Activated gamma-delta T cell treated with anti-CD3 and anti-CD28 coated beads, Interleukin-2, amount 50 U/mL, for 16 hours (primary cell): ENCODE results near the gene PVR.
A peak's percentile ranks its signal among the peaks of the same experiment; 100 is the strongest.
"Not testable (repeated sequence)": the region's sequence is repeated elsewhere in the genome, so short reads cannot be mapped to it uniquely, and the experiment has no call there.

Experiments used
- DNase-seq: peaks from one replicate; pipeline ENCODE4 v3.0.0-alpha.2; 2020; ENCODE audit warnings: low read depth

PVR gene

DNA sequence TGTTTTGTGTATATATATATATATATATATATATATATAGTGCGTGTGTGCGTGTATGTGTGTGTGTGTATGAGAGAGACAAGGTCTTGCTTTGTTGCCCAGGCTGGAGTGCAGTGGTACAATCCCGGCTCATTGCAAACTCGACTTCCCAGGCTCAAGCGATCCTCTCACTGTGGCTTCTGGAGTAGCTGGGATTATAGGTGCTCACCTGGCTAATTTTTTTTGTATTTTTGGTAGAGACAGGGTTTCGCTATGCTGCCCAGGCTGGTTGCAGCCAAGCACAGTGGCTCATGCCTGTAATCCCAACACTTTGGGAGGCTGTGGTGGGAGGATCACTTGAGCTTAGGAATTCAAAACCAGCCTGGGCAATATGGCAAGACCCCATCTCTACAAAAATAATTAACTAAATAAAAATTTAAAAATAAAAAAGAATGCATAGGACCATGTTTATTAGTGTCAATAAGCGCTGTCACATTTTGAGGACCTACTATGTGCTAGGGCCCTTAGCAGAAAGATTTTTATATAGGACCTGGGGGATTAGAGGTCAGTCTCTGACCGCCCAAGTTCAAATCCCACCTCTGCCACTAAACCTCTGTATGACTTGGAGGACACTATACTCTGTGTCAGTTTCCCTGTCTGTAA is 1.8 kb downstream of the PVR start:
- DNase-seq = no peak

DNA sequence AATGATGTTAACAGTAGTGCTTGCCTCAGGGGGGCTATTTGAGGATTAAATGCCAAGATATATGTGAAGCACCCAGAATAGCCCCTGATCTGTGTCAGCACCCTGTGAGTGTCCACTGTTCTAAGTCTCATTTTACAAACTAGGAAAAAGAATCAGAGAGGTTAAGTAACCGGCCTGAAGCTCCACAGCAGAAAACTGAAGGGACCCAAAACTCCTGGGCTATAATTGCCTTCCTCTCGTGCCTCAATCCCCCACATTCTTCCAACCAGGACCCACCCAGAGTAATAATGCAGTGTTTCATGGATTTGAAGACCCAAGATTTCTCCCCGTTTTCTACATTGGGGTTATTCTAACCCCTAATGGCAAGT is 2.3 kb downstream of the PVR start:
- no peak for DNase-seq

DNA sequence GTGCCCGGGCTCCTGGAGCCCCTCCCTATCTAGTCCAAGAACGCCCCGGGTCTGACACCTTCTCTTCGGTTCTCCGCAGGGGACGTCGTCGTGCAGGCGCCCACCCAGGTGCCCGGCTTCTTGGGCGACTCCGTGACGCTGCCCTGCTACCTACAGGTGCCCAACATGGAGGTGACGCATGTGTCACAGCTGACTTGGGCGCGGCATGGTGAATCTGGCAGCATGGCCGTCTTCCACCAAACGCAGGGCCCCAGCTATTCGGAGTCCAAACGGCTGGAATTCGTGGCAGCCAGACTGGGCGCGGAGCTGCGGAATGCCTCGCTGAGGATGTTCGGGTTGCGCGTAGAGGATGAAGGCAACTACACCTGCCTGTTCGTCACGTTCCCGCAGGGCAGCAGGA is 3.4 kb downstream of the PVR start:
- DNase-seq = no peak

DNA sequence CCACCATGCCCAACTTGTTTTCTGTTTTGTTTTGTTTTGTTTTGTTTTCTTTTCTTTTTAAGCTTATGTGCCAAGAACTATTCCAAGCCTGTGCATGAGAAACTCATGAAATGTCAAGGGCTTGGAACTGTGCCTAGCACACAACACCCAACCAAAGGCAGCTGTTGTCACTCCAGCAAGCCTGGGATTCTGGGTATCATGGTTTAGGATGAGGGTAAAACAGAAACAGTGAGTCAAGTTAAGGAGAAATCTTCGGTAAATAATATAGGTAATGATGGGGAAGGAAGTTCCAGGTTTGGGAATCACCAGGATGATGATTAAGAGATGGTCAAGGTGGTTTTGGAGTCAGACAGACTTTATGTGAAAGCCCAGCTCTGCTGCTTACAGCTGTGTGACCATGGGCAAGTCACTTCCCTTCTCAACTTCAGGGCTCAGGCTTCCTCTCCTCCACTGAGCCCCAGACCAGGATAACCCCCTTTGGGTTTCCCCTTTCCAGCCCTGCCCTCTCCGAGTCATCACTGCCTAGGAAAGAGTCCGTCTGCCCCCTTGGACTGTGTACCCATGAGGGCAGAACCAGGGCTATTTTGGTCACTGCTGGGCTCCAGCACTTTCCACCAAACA is 5.0 kb downstream of the PVR start:
- DNase-seq = no peak

DNA sequence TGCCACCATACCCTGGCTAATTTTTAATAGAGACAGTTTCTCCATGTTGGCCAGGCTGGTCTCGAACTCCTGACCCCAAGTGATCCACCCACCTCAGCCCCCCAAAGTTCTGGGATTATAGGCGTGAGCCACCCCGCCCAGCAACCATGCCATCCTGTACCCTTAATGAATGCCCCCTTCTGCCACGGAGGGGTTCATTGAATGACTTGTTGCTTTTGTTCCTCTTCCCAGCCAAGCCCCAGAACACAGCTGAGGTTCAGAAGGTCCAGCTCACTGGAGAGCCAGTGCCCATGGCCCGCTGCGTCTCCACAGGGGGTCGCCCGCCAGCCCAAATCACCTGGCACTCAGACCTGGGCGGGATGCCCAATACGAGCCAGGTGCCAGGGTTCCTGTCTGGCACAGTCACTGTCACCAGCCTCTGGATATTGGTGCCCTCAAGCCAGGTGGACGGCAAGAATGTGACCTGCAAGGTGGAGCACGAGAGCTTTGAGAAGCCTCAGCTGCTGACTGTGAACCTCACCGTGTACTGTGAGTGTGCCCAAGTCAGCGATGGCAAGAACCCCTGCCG is 6.0 kb downstream of the PVR start:
- no peak for DNase-seq

DNA sequence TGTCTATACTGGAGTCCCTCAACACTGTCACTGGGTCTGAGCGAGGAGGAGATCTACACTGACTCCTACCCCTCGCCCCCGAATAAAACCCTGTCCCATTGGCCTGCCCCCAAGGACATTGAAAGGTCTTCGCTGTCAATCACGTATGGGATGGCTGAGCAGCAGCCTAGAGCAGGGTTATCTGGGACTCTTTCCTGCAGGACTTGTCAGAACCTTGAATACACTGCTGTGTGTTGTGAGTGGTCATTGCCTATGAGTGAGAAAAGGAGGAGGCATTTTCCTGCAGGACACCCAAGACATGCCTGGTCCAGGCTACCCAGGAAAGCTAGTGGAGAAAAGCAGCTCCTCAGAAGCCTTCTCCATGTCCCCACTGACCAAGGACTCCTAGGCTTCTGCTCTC is 9.6 kb downstream of the PVR start:
- DNase-seq = no peak

DNA sequence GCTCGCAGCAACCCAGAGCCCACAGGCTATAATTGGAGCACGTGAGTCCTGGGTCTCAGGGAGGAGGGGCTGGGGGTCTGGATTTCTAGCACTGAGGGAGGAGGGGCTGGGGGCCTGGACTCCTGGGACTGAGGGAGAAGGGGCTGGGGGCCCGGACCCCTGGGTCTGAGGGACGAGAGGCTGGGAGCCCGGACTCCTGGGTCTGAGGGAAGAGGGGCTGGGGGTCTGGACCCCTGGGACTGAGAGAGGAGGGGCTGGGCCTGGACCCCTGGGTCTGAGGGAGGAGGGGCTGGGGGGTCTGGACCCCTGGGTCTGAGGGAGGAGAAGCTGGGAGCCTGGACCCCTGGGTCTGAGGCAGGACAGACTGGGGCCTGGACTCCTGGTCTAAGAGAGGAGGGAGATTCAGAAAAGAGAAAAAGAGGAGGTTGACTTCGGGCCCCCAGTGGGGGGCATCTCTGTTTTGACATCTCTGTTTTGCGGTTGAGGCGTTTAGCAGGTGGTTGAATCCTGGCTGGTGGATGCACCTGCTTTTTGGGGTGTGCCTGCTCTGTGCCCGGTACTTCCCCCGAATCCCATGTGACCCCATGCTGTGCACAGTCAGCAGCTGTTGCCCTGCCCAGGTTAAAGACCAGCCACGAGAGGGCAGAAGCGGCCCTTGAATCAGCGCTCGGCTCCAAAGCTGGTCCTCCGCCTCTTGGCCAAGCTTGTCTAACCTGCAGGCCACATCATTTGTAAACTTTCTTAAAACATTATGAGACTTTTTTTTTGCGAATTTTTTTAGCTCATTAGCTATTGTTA is 10.5 kb downstream of the PVR start:
- DNase-seq = peak; percentile 25

DNA sequence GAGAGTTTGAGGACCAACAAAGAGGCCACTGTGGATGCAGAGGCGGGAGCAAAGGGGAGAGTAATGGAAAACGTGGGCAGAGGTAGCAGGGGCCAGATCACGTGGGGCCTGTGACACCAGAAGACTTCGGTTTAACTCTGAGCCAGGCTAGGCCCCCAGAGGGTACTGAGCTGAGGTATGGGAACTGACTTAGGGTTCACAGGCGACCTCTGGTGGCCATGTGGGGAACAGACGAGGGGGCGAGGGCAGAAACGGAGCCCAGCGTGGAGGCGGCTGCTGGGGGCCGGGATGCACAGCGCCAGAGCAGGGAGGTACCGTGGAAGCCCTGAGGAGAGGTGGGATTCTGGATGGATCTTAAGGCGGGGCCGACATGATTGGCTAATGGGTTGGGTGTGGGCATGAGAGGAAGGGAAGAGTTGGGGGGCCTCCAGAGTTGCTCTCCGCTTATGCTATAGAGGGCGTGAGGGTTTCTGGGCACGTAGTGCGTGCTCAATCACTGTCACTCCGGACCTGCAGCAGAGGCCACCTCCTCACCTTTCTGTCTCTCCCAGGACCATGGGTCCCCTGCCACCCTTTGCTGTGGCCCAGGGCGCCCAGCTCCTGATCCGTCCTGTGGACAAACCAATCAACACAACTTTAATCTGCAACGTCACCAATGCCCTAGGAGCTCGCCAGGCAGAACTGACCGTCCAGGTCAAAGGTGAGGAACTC is 13.7 kb downstream of the PVR start:
- DNase-seq = peak; percentile 51

DNA sequence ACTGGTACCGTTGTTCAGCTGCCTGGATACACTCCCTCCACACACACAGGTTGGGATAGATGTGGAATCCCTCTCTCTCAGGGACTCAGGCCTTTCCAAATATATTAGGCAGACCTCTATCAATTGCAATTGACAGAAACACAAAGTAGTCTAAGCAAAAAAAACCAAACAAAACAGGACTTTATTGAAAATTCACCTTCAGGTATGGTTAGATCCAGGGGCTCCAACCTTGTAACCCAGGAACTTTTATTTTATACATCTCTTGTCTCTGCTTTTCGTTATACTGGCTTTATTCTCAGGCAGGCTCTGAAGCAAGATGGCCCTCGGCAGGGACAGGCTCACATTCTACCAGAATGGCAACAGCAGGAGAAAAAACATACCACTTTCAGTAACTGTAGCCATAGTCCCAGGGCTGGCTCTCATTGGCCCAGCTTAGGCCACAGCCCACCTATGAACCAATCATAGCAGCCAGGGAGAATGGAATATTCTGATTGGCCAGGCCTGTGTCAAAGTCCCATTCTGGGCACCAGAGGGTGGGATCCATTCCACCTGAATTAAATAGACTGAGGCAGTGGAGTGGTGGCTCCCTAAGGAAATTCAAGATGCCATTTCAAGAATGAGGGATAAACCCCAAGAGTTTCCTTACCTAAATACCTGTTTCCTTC is 14.5 kb downstream of the PVR start:
- DNase-seq = no peak

DNA sequence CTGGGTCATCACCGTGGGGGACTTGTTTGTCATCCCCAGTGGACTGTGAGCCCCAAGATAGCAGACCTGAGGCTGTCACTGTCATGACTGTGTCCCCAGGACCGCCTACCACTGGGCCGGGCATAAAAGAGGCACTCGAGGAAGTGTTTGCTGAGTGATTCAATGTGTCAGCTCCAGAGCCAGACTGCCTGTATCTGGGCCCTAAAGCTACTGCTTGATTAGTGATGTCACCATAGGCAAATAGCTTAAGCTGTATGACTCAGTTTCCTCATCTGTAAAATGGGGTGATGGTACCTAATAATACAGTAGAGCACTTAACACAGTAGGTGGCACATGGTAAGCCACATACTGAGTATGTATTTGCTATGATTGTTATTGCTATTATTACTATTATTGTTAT is 16.4 kb downstream of the PVR start:
- no peak for DNase-seq

DNA sequence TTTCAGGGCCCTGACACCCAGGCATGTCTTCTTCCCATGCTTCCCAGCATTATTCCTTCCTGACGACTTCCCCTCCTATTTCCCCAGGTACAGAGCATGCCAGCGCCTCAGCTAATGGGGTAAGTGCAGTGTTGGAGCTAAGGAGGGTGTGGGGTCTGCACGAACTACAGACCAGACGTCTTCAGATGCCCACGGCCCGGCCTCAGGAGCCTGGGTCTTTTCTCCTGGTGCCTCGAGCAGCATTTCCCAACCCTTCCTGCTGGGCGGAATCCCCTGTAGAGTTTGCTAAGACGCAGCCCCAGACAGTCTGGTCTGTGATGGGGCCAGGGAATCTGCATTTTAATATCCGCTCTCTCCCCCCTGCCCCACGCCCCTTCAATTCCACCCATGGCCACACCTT is 17.5 kb downstream of the PVR start:
- no peak for DNase-seq

DNA sequence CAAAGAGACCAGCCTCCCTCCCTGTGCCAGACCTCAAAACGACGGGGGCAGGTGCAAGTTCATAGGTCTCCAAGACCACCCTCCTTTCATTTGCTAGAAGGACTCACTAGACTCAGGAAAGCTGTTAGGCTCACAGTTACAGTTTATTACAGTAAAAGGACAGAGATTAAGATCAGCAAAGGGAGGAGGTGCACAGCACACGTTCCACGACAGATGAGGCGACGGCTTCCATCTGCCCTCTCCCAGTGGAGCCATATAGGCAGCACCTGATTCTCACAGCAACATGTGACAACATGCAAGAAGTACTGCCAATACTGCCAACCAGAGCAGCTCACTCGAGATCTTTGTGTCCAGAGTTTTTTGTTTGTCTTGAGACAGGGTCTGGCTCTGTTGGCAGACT is 18.2 kb downstream of the PVR start:
- no peak for DNase-seq

DNA sequence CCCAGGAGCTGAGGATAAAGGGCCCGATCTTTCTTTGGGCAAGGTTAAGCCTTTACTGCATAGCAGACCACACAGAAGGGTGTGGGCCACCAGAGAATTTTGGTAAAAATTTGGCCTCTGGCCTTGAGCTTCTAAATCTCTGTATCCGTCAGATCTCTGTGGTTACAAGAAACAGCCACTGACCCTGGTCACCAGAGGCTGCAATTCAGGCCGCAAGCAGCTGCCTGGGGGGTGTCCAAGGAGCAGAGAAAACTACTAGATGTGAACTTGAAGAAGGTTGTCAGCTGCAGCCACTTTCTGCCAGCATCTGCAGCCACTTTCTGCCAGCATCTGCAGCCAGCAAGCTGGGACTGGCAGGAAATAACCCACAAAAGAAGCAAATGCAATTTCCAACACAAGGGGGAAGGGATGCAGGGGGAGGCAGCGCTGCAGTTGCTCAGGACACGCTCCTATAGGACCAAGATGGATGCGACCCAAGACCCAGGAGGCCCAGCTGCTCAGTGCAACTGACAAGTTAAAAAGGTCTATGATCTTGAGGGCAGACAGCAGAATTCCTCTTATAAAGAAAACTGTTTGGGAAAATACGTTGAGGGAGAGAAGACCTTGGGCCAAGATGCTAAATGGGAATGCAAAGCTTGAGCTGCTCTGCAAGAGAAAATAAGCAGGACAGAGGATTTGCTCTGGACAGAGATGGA is 19.1 kb downstream of the PVR start:
- DNase-seq = no peak

DNA sequence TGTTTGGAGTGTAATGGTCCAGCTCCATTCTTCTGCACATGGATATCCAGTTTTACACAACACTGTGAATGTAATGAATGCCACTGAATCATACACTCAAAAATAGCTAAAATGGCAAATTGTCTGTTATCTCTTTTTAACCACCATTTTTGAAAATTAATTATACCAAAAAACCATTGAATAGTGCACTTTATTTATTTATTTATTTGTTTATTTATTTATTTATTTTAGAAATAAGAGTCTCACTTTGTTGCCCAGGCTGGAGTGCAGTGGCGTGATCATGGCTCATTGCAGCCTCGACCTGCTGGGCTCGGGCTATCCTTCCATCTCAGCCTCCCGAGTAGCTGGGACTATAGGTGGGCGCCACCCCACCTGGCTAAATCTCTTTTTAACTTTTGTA is 20.3 kb downstream of the PVR start:
- no peak for DNase-seq

DNA sequence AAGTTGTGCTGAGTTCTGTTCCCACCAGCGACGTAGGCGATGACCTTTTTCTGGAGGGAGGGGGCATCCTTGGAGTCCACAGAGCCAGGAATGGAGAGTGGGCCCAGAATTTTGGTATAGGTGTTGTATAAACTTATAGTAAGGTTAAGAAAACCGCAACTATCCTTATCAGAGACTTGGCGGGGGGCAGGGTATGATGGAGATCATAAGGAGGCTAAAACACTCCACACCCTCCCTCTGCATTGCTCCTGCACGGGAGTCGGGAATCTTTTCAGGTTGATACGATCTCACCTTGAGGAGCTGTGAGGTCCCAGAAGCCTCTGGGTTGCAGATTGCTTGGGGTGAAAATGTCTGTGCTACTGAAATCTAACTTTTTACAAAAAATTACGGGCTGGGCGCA is 21.3 kb downstream of the PVR start:
- DNase-seq = no peak

DNA sequence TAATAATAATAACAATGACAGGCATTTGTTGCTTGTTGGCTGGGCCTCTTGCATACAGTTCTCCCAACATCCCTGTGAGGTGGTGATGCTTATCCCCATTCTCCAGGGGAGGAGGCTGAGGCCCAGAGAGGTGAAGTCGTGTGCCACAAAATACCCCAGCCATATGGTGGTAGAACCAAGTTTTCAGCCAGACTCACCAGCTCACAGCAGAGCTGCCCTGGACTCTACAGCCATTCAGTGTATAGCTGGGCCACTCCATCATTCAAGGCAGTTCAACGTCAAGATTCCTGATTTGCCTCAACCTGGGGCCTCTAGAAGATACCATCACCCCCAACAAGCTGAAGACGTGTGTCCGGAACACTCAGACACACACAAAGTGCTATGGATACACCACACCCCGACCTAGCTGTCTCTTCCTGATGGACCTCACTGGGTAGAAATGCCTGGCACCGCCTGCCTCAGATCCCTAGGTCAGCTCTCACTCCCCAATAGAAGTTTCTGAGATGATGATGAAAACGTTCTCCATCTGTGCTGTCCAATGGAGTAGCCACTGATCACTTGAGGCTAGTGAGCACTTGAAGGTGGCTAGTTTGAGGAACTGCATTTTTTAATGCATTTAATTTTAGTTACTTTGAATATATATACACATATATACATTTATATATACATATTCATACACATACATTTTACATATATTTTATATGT is 23.3 kb downstream of the PVR start:
- DNase-seq = no peak

DNA sequence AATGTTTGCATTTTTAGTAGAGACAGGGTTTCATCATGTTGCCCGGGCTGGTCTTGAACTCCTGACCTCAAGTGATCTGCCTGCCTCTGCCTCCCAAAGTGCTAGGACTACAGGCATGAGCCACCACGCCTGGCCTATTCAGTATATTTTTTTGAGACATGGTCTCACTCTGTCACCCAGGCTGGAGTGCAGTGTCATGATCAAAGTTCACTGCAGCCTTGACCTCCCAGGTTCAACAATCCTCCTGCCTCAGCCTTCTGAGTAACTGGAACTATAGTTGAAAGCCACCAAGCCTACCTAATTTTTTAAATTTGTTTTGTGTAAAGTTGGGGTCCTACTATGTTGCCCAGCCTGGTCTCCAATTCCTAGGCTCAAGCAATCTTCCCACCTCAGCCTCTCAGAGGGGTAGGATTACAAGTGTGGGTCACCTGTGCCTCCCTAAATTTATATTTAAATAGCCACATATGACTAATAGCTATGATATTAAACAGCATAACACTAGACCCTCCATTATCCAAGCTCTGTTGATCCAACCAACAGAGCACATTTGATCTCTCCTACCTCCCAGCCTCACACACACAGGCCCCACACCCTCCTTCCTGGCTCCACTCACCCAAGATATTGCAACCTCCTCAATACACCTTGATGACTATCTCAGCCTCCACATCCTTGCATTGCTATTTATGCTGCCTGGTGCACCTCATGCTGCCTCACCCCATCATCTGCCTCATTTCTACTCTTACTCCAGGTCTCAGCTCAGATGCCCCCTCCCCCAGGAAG is 25.5 kb downstream of the PVR start:
- DNase-seq = no peak

DNA sequence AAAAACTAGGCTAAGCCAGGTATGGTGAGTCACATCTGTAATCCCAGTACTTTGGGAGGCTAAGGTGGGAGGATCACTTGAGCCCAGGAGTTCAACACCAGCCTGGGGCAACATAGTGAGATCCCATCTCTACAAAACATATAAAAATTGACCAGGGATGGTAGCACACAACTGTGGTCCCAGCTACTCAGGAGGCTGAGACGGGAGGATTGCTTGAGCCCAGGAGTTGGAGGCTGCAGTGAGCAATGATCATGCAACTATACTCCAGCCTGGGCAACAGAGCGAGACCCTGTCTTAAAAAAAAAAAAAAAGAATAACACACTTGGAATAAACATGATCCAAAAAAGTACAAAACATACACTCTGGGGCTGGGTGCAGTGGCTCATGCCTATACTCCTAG is 26.3 kb downstream of the PVR start:
- DNase-seq = not testable (repeated sequence)

DNA sequence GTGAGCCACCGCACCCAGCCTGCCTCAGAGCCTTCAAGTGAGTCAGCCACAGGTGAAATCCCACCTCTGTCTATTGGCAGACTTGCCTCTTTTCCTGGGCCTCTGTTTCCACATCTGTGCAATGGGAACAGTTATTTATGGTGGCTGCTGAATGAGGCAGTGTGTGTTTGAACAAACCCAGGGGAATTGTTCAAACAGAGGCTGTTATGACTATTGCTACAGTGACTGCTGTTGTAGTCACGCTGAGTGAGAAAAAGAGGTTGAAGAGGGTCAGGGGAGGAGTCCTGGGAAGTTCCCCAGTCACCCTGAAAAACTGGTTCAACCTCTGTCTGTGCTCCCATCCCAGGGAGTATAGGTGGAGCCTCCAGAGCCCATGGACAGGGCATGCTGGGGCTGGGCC is 27.7 kb downstream of the PVR start, which contains the start of gene CEACAM19:
CEACAM19 (plus strand) TSS at position 83 of the 400 bp plus-strand sequence. CDS start 450 bp downstream, outside the sequence.
- no peak for DNase-seq

DNA sequence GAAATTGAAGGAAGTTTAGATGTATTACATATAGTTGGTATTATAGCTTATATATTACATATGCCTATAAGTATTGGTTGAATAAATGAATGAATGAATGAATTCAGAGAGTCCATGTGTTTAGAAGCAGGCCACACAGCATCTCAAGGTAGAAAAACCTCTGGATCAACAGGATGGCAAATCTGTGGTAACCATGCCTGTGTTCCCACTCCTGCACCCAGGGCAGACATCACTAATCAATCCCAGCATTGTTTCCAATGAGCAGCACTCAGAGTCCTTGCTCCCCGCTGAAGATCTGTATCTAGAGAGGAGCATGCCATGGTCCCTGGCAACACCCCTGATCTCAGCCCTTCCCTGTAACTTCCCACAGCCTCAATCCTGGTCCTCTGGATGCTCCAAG is 28.5 kb downstream of the PVR start:
- DNase-seq = no peak
